SK-N-SH (cell line): Measurements from ENCODE around the gene DAB1. TPM values are rescaled to one million over a fixed set of nuclear protein-coding genes. Genes with fewer than 3 reads are reported as not detected.

Source experiments
- CTCF ChIA-PET: fragments of 300-600, 350-600 bp; formaldehyde crosslinking; extraction: SDS; loops from one replicate; lab custom pipeline; 2021; lab: Yijun Ruan, JAX
- POLR2A ChIA-PET: fragments of 350-600 bp; sonication (Branson Sonifier 250); formaldehyde crosslinking; extraction: SDS; loops from one replicate; lab custom pipeline; 2020; ENCODE audit warnings: antibody characterized with exemption, inconsistent platforms; lab: Yijun Ruan, JAX
- DNase-seq: peaks from one replicate; pipeline ENCODE4 v3.0.0; 2012
- H2AFZ ChIP-seq: fragments of 200-600 bp; sonication (generic); 2 replicates; pipeline ENCODE4 v1.8.1; 2016; ENCODE audit warnings: antibody characterized with exemption, mild to moderate bottlenecking, low read depth
- H3F3A ChIP-seq: fragments of 200-600 bp; sonication (generic); replicated peaks from 2 replicates; pipeline ENCODE3; 2016; ENCODE audit warnings: antibody characterized with exemption, mild to moderate bottlenecking; ENCODE audit not compliant: insufficient read depth
- H3K27ac ChIP-seq, 2 experiments: fragments of 200-500 bp in 1 of 2; fragments of 200-600 bp in 1 of 2; sonication (Bioruptor generic) in 1 of 2; sonication (generic), shearing (Covaris generic) in 1 of 2; 2 replicates each; pipeline versions ENCODE4 v1.5.1 to v1.6.1; 2014 to 2016; ENCODE audit warnings: low read depth in 2 of 2, inconsistent platforms in 1 of 2, low read length in 1 of 2, mild to moderate bottlenecking in 1 of 2, mixed read lengths in 1 of 2
- H3K27me3 ChIP-seq: fragments of 200-600 bp; sonication (generic), shearing (Covaris generic); 2 replicates; pipeline ENCODE4 v1.6.1; 2016; ENCODE audit warnings: mixed run types; ENCODE audit not compliant: insufficient read depth
- H3K36me3 ChIP-seq, 2 experiments: fragments of 200-500 bp in 1 of 2; fragments of 200-600 bp in 1 of 2; sonication (Bioruptor generic) in 1 of 2; sonication (generic) in 1 of 2; replicated peaks in 1 of 2; 2 replicates each; pipeline versions ENCODE3 to v1.5.1; 2014 to 2016; ENCODE audit warnings: low read length in 1 of 2, mild to moderate bottlenecking in 1 of 2; ENCODE audit not compliant: insufficient read depth in 2 of 2, control insufficient read depth in 1 of 2
- H3K4me1 ChIP-seq, 2 experiments: fragments of 200-500 bp in 1 of 2; fragments of 200-600 bp in 1 of 2; sonication (Bioruptor generic) in 1 of 2; sonication (generic), shearing (Covaris generic) in 1 of 2; 2 replicates each; pipeline versions ENCODE4 v1.5.1 to v1.6.1; 2014 to 2016; ENCODE audit warnings: low read depth in 1 of 2, low read length in 1 of 2, mixed run types in 1 of 2; ENCODE audit not compliant: insufficient read depth in 2 of 2, control insufficient read depth in 1 of 2
- H3K4me2 ChIP-seq: fragments of 200-600 bp; sonication (generic), shearing (Covaris generic); 2 replicates; pipeline ENCODE4 v1.6.1; 2017; ENCODE audit warnings: mixed run types
- H3K4me3 ChIP-seq, 2 experiments: fragments of 200-500 bp in 1 of 2; fragments of 200-600 bp in 1 of 2; sonication (Bioruptor generic) in 1 of 2; sonication (generic), shearing (Covaris generic) in 1 of 2; 2 replicates each; pipeline versions ENCODE4 v1.5.1 to v1.8.1; 2014 to 2016; ENCODE audit warnings: low read depth in 2 of 2, inconsistent platforms in 1 of 2, low read length in 1 of 2, mild to moderate bottlenecking in 1 of 2, mixed read lengths in 1 of 2, moderate library complexity in 1 of 2
- H3K79me2 ChIP-seq: fragments of 200-600 bp; sonication (generic); 2 replicates; pipeline ENCODE4 v1.8.1; 2017; ENCODE audit warnings: mild to moderate bottlenecking; ENCODE audit not compliant: insufficient read depth
- H3K9ac ChIP-seq: fragments of 200-600 bp; sonication (generic); 2 replicates; pipeline ENCODE4 v1.6.1; 2017; ENCODE audit warnings: mixed run types
- H3K9me2 ChIP-seq: fragments of 200-600 bp; sonication (generic); 2 replicates; pipeline ENCODE4 v1.6.1; 2017; ENCODE audit warnings: mixed run types
- H3K9me3 ChIP-seq: fragments of 200-600 bp; sonication (generic); 2 replicates; pipeline ENCODE4 v1.6.1; 2017; ENCODE audit warnings: mixed run types, mild to moderate bottlenecking, moderate library complexity
- H4K20me1 ChIP-seq: fragments of 200-600 bp; sonication (generic); 2 replicates; pipeline ENCODE4 v1.6.1; 2017; ENCODE audit warnings: mild to moderate bottlenecking, mixed run types; ENCODE audit not compliant: insufficient read depth
- CHD2 ChIP-seq: fragments of 150-350 bp; IDR thresholded peaks from 2 replicates; pipeline ENCODE4 v1.6.1; 2018; ENCODE audit warnings: low read length; ENCODE audit not compliant: partially characterized antibody
- CTCF ChIP-seq: fragments of 200-600 bp; sonication (generic); IDR thresholded peaks from 2 replicates; pipeline ENCODE4 v1.6.1; 2017; ENCODE audit warnings: antibody characterized with exemption, mild to moderate bottlenecking, moderate library complexity
- EP300 ChIP-seq, 2 experiments: IDR thresholded peaks; 2 replicates each; pipeline versions ENCODE4 v1.4.0 to v1.6.1; 2012; ENCODE audit warnings: borderline replicate concordance in 1 of 2, low read depth in 1 of 2, low read length in 1 of 2
- FOXM1 ChIP-seq: IDR thresholded peaks from 2 replicates; pipeline ENCODE4 v1.4.0; 2012; ENCODE audit warnings: low read depth, mild to moderate bottlenecking
- GABPA ChIP-seq: IDR thresholded peaks from 2 replicates; pipeline ENCODE4 v1.4.0; 2012; ENCODE audit warnings: low read depth, mild to moderate bottlenecking
- IRF3 ChIP-seq: fragments of 150-350 bp; IDR thresholded peaks from 2 replicates; pipeline ENCODE4 v1.6.1; 2016; ENCODE audit warnings: mild to moderate bottlenecking, low read depth, low read length
- JUND ChIP-seq: IDR thresholded peaks from 2 replicates; pipeline ENCODE4 v1.4.0; 2012
- MXI1 ChIP-seq: IDR thresholded peaks from 2 replicates; pipeline ENCODE4 v1.6.1; 2012; ENCODE audit warnings: mild to moderate bottlenecking, low read depth, low read length, improper control_type of control experiment
- NFIC ChIP-seq: IDR thresholded peaks from 2 replicates; pipeline ENCODE4 v1.4.0; 2012; ENCODE audit warnings: borderline replicate concordance
- NRF1 ChIP-seq: IDR thresholded peaks from 2 replicates; pipeline ENCODE4 v1.6.1; 2012; ENCODE audit warnings: low read depth, mild to moderate bottlenecking, low read length
- PBX3 ChIP-seq: IDR thresholded peaks from 2 replicates; pipeline ENCODE4; 2012
- POLR2AphosphoS5 ChIP-seq: IDR thresholded peaks from 2 replicates; pipeline ENCODE4 v1.6.1; 2012; ENCODE audit warnings: low read depth, low read length
- RAD21 ChIP-seq: IDR thresholded peaks from 2 replicates; pipeline ENCODE4 v1.6.1; 2012; ENCODE audit warnings: mild to moderate bottlenecking, low read length
- RFX5 ChIP-seq: IDR thresholded peaks from 2 replicates; pipeline ENCODE4 v1.6.1; 2012; ENCODE audit warnings: mild to moderate bottlenecking, improper control_type of control experiment, low read length
- SIN3A ChIP-seq: IDR thresholded peaks from 2 replicates; pipeline ENCODE4 v1.6.1; 2012; ENCODE audit warnings: low read depth, mild to moderate bottlenecking, low read length, moderate library complexity, borderline replicate concordance
- TCF12 ChIP-seq: IDR thresholded peaks from 2 replicates; pipeline ENCODE4 v1.4.0; 2012
- TEAD4 ChIP-seq: IDR thresholded peaks from 2 replicates; pipeline ENCODE4 v1.4.0; 2012; ENCODE audit warnings: mild to moderate bottlenecking, borderline replicate concordance; ENCODE audit not compliant: insufficient read depth
- YY1 ChIP-seq: IDR thresholded peaks from 2 replicates; pipeline ENCODE4 v1.4.0; 2012; ENCODE audit warnings: low read depth, mild to moderate bottlenecking
- ZBTB33 ChIP-seq: IDR thresholded peaks from 2 replicates; pipeline ENCODE4 v1.4.0; 2012; ENCODE audit warnings: low read depth, borderline replicate concordance
- WGBS: methylation state at CpG from one replicate; pipeline ENCODE4 v1.1.6; 2017; ENCODE audit warnings: low lambda C conversion rate; 5-methylcytosine and 5-hydroxymethylcytosine counted together
- polyA plus RNA-seq, 3 experiments: library from polyadenylated mRNA; depleted of rRNA; stranded (reverse); fragments of >200 nt; gene quantifications; 2 replicates each; pipeline ENCODE4 v1.2.3, GENCODE V29; 2012

Gene DAB1
- polyA plus RNA-seq, 1 of the 3 experiments (the other 2 are of a cell fraction), result 2.9 TPM

GRCh38 chr1:57311006-57311405, 112.9 kb downstream of the DAB1 start:
- no peaks in the 10 kb centered on the region for H4K20me1 ChIP-seq
- no peaks in the 10 kb centered on the region for H3F3A ChIP-seq
- no peaks in the 10 kb centered on the region for H3K9me3 ChIP-seq
- H3K4me2 ChIP-seq, result no peak overlapping the region
- no peaks in the 10 kb centered on the region for H3K36me3 ChIP-seq
- no peak overlapping the region for H3K27ac ChIP-seq
- 62% methylated on average over 5 of the region's 5 CpGs for WGBS
- CTCF ChIA-PET, result no interaction called here
- no peak for TF ChIP-seq RFX5
- TF ChIP-seq NFIC, result no peak
- no peak for TF ChIP-seq SIN3A
- no peak for TF ChIP-seq IRF3
- TF ChIP-seq CHD2, result no peak
- TF ChIP-seq EP300 (IDR thresholded peaks at IDR 0.05; ENCODE audit: borderline replicate concordance in 1 of 2, low read depth in 1 of 2, low read length in 1 of 2), result no peak
- TF ChIP-seq MXI1, result no peak
- no peak for TF ChIP-seq TCF12
- TF ChIP-seq FOXM1, result no peak
- TF ChIP-seq TEAD4, result no peak
- no peak for TF ChIP-seq JUND
- TF ChIP-seq PBX3, result no peak
- no peak for TF ChIP-seq NRF1
- TF ChIP-seq CTCF, result no peak
- TF ChIP-seq POLR2AphosphoS5, result no peak
- no peak for TF ChIP-seq RAD21
- H2AFZ ChIP-seq, result no peak overlapping the region
- POLR2A ChIA-PET, result no interaction called here
- no peaks in the 10 kb centered on the region for H3K27me3 ChIP-seq
- H3K4me1 ChIP-seq, result peaks cover 0 to 2% of the 10 kb centered on the region in 2 experiments; a peak in 1 of 4 replicates
- no peak overlapping the region for H3K9ac ChIP-seq
- DNase-seq, result no peak
- H3K9me2 ChIP-seq, result no peaks in the 10 kb centered on the region
- H3K4me3 ChIP-seq, result no peak overlapping the region
- H3K79me2 ChIP-seq, result no peaks in the 10 kb centered on the region

- TF ChIP-seq ZBTB33, result no peak
- TF ChIP-seq TEAD4, result no peak
- TF ChIP-seq SIN3A, result no peak
- TF ChIP-seq IRF3, result no peak
- TF ChIP-seq POLR2AphosphoS5, result no peak
- TF ChIP-seq GABPA, result no peak
- TF ChIP-seq NFIC, result no peak
- TF ChIP-seq RFX5, result no peak
- TF ChIP-seq CHD2, result no peak
- no peak for TF ChIP-seq YY1
- DNase-seq, result no peak
- Histone ChIP-seq H4K20me1 (no peaks in the 10 kb centered on the region), H3K9ac (no peak overlapping the region), H3K79me2 (no peaks in the 10 kb centered on the region), H3K36me3 (no peaks in the 10 kb centered on the region), H3F3A (no peaks in the 10 kb centered on the region), H3K27ac (no peak overlapping the region), H3K9me3 (no peaks in the 10 kb centered on the region), H3K4me3 (no peak overlapping the region), H3K27me3 (no peaks in the 10 kb centered on the region), H3K4me2 (no peak overlapping the region), H3K4me1 (peaks cover 0 to 2% of the 10 kb centered on the region in 2 experiments; a peak in 1 of 4 replicates), H3K9me2 (no peaks in the 10 kb centered on the region), H2AFZ (no peak overlapping the region)
- 51% methylated on average over 2 of the region's 2 CpGs for WGBS
- ChIA-PET CTCF (interaction anchor here (1.1 kb wide), 1 partner anchor 12 kb away, joined by 4 read pairs; no protein-coding TSS in a partner anchor), POLR2A (no interaction called here)
These were observed 114.2 kb downstream of the DAB1 start for GRCh38 chr1:57309630-57310029.
